Coronary artery (tissue), 2 donors: ENCODE results near the gene ICA1.
"Not testable (repeated sequence)": the region's sequence is repeated elsewhere in the genome, so short reads cannot be mapped to it uniquely, and the experiment has no call there.

Experiments
- DNase-seq: peaks from one replicate; pipeline ENCODE4 v3.0.0-alpha.2; 2017; ENCODE audit warnings: low spot score
- H3K27ac ChIP-seq, 2 donors: fragments of 200-600 bp; sonication (generic); one replicate each; pipeline ENCODE4 v1.5.1; 2016 to 2019
- H3K4me3 ChIP-seq: fragments of 200-600 bp; sonication (generic); 2 replicates; pipeline ENCODE4 v1.5.1; 2016; ENCODE audit warnings: mild to moderate bottlenecking, moderate library complexity
- TF ChIP-seq, protein P1 (sequence below): fragments of 200-600 bp; sonication (generic); IDR thresholded peaks from one replicate; pipeline ENCODE4 v1.5.1; 2019; ENCODE audit warnings: antibody characterized with exemption

Gene ICA1

GRCh38 chr7:8065356-8065813, 196.6 kb downstream of the ICA1 start:
- DNase-seq: no peak
- peak overlapping the region; percentile 12 for H3K4me3 ChIP-seq
- H3K27ac ChIP-seq: peak overlapping the region; percentile 57 to 79
- TF ChIP-seq, protein P1, sequence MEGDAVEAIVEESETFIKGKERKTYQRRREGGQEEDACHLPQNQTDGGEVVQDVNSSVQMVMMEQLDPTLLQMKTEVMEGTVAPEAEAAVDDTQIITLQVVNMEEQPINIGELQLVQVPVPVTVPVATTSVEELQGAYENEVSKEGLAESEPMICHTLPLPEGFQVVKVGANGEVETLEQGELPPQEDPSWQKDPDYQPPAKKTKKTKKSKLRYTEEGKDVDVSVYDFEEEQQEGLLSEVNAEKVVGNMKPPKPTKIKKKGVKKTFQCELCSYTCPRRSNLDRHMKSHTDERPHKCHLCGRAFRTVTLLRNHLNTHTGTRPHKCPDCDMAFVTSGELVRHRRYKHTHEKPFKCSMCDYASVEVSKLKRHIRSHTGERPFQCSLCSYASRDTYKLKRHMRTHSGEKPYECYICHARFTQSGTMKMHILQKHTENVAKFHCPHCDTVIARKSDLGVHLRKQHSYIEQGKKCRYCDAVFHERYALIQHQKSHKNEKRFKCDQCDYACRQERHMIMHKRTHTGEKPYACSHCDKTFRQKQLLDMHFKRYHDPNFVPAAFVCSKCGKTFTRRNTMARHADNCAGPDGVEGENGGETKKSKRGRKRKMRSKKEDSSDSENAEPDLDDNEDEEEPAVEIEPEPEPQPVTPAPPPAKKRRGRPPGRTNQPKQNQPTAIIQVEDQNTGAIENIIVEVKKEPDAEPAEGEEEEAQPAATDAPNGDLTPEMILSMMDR: no peak

DNA sequence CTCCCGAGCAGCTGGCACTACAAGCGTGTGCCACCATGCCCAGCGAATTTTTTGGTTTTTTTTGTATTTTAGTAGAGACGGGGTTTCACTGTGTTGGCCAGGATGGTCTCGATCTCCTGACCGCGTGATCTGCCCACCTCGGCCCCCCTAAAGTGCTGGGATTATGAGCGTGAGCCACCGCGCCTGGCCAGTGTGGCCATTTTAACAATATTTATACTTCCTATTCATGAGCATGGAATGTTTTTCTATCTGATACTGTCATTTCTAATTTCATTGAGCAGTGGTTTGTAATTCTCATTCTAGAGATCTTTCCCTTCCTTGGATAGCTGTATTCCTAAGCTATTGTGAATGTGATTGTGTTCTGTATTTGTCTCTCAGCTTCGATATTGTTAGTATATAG, 197.1 kb downstream of the ICA1 start:
- TF ChIP-seq, protein P1: no peak
- DNase-seq: no peak
- Histone ChIP-seq H3K4me3 (peak overlapping the region; percentile 12), H3K27ac (peak overlapping the region; percentile 57 to 79)

DNA sequence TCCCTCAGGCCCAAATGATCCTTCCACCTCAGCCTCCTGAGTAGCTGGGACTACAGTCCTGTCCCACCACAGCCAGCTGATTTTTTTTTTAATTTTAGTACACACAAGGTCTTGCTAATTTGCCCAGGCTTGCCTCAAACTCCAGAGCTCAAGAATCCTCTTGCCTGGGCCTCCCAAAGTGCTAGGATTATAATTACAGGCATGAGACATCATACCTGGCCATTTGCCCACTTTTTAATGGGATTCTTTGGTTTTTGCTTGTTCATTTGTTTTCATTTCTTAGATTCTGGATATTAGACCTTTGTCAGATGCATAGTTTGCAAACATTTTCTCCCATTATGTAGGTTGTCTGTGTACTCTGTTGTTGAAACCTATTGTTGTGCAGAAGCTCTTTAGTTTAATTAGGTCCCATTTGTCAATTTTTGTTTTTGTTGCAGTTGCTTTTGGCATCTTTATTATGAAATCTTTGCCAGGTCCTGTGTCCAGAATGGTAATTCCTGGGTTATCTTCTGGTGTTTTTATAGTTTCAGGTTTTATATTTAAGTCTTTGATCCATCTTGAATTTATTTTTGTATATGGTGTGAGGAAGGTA, 198.2 kb downstream of the ICA1 start:
- DNase-seq: no peak
- no peak overlapping the region for H3K27ac ChIP-seq
- TF ChIP-seq, protein P1: no peak
- no peak overlapping the region for H3K4me3 ChIP-seq

- not testable (repeated sequence) for H3K4me3 ChIP-seq, H3K27ac ChIP-seq, DNase-seq
Observed at GRCh38 chr7:8063300-8063699, 198.7 kb downstream of the ICA1 start.
